A549 (cell line): ENCODE results near the gene LCN12. TPM values are rescaled to one million over a fixed set of nuclear protein-coding genes. Genes with fewer than 3 reads are reported as not detected.
A peak's percentile ranks its signal among the peaks of the same experiment; 100 is the strongest.

Experiments used
- ATAC-seq, 2 experiments: fragments of 200-7000 bp in 1 of 2; fragments of >200 bp in 1 of 2; cut with Nextera tagmentation in 1 of 2; cut with Tn5 transposase in 1 of 2; 3 replicates each; pipeline versions ENCODE4 v1.8.0 to v1.9.1; 2018 to 2020; ENCODE audit warnings: mild to moderate bottlenecking in 1 of 2, moderate library complexity in 1 of 2
- CTCF ChIA-PET: fragments of 300-600 bp; sonication (Branson Sonifier 250); formaldehyde crosslinking; extraction: SDS; loops from one replicate; lab custom pipeline; 2021; ENCODE audit warnings: antibody characterized with exemption, inconsistent platforms; lab: Yijun Ruan, JAX
- POLR2A ChIA-PET: fragments of 350-600 bp; formaldehyde crosslinking; extraction: SDS; loops from one replicate; lab custom pipeline; 2021; ENCODE audit warnings: antibody characterized with exemption, inconsistent platforms; lab: Yijun Ruan, JAX
- DNase-seq, 2 experiments: peaks; one replicate each; pipeline versions ENCODE4 v3.0.0 to v3.0.0-alpha.2; 2011 to 2016; ENCODE audit warnings: low read depth in 1 of 2, low spot score in 1 of 2
- FAIRE-seq: peaks from 2 replicates; lab custom pipeline; 2011; peaks lifted over from hg19 to GRCh38; lab: Jason Lieb, UNC
- H3K27ac ChIP-seq, 2 experiments: fragments of >200 bp; sonication (Bioruptor Twin); formaldehyde crosslinking; 3 replicates each; pipeline ENCODE4 v1.5.1; 2016 to 2017
- H3K4me1 ChIP-seq: fragments of >200 bp; sonication (Bioruptor Twin); formaldehyde crosslinking; 3 replicates; pipeline ENCODE4 v1.6.1; 2016
- H3K4me2 ChIP-seq: fragments of >200 bp; sonication (Bioruptor Twin); formaldehyde crosslinking; 3 replicates; pipeline ENCODE4 v1.6.1; 2016
- H3K4me3 ChIP-seq: fragments of >200 bp; sonication (Bioruptor Twin); formaldehyde crosslinking; 3 replicates; pipeline ENCODE4 v1.5.1; 2016
- H3K9me3 ChIP-seq: fragments of >200 bp; sonication (Bioruptor Twin); formaldehyde crosslinking; 3 replicates; pipeline ENCODE4 v1.6.1; 2016
- CHD4 ChIP-seq: fragments of 200-600 bp; sonication (generic); IDR thresholded peaks from 2 replicates; pipeline ENCODE4 v1.6.1; 2016; ENCODE audit warnings: antibody characterized with exemption, mild to moderate bottlenecking, borderline replicate concordance
- EHMT2 ChIP-seq: fragments of 200-600 bp; sonication (generic); IDR thresholded peaks from 2 replicates; pipeline ENCODE4 v1.6.1; 2016; ENCODE audit warnings: antibody characterized with exemption, low read depth, mild to moderate bottlenecking, moderate library complexity
- ELK1 ChIP-seq: fragments of 150-350 bp; IDR thresholded peaks from 2 replicates; pipeline ENCODE4 v1.6.1; 2014; ENCODE audit warnings: low read depth, mild to moderate bottlenecking, low read length
- EP300 ChIP-seq, 2 experiments: fragments of >200 bp; sonication (Bioruptor Twin); formaldehyde crosslinking; IDR thresholded peaks; 2 replicates in 1 of 2; 3 replicates in 1 of 2; pipeline ENCODE4 v1.6.1; 2016 to 2017
- ESRRA ChIP-seq: fragments of 150-350 bp; IDR thresholded peaks from 2 replicates; pipeline ENCODE4 v1.6.1; 2014; ENCODE audit warnings: mild to moderate bottlenecking, low read length, borderline replicate concordance
- HDAC2 ChIP-seq: fragments of 200-600 bp; sonication (generic); IDR thresholded peaks from 2 replicates; pipeline ENCODE4 v1.6.1; 2016
- HEYL ChIP-seq: fragments of 250-450 bp; sonication (Bioruptor Pico); IDR thresholded peaks from 2 replicates; pipeline ENCODE4 v1.8.0; 2021; ENCODE audit warnings: mild to moderate bottlenecking, moderate library complexity
- JUN ChIP-seq, 2 experiments: fragments of >200 bp; sonication (Bioruptor Twin); formaldehyde crosslinking; IDR thresholded peaks; 2 replicates in 1 of 2; 3 replicates in 1 of 2; pipeline ENCODE4 v1.6.1; 2016 to 2017
- JUNB ChIP-seq: fragments of >200 bp; sonication (Bioruptor Twin); formaldehyde crosslinking; IDR thresholded peaks from 2 replicates; pipeline ENCODE4 v1.6.1; 2016
- KDM5A ChIP-seq: fragments of 200-600 bp; sonication (generic); IDR thresholded peaks from 2 replicates; pipeline ENCODE4 v1.6.1; 2016; ENCODE audit warnings: antibody characterized with exemption, mild to moderate bottlenecking
- NFE2L2 ChIP-seq: fragments of 150-350 bp; conservative IDR thresholded peaks from 2 replicates; pipeline ENCODE4 v1.6.1; 2014; ENCODE audit warnings: low read length
- NPAS2 ChIP-seq: fragments of 250-450 bp; sonication (Bioruptor Pico); IDR thresholded peaks from 2 replicates; pipeline ENCODE4 v1.8.0; 2022; ENCODE audit warnings: mild to moderate bottlenecking, moderate library complexity, borderline replicate concordance
- RAD21 ChIP-seq, 2 experiments: fragments of >200 bp in 1 of 2; sonication (Bioruptor Twin) in 1 of 2; formaldehyde crosslinking in 1 of 2; IDR thresholded peaks in 1 of 2; conservative IDR thresholded peaks in 1 of 2; 2 replicates in 1 of 2; 3 replicates in 1 of 2; pipeline ENCODE4 v1.6.1; 2012 to 2018; ENCODE audit warnings: inconsistent platforms in 1 of 2
- RCOR1 ChIP-seq: fragments of 150-350 bp; IDR thresholded peaks from 2 replicates; pipeline ENCODE4 v1.6.1; 2014; ENCODE audit warnings: antibody characterized with exemption, low read length, low read depth
- SREBF2 ChIP-seq: fragments of 450-650 bp; IDR thresholded peaks from 2 replicates; pipeline ENCODE4 v1.6.1; 2014; ENCODE audit warnings: mild to moderate bottlenecking, moderate library complexity
- ZNF302 ChIP-seq: fragments of 250-450 bp; sonication (Bioruptor Pico); IDR thresholded peaks from 2 replicates; pipeline ENCODE4 v1.9.0; 2021; ENCODE audit warnings: inconsistent platforms, mild to moderate bottlenecking, moderate library complexity
- WGBS: methylation state at CpG from one replicate; pipeline ENCODE4 v1.1.6; 2017; ENCODE audit errors: missing lambda C conversion rate; 5-methylcytosine and 5-hydroxymethylcytosine counted together
- polyA plus RNA-seq, 4 experiments: library from polyadenylated mRNA; depleted of rRNA in 3 of 4; stranded (reverse); fragments of >200 nt; fragmentation: RNase III in 1 of 4; extraction: RNeasy Plus Mini Kit Qiagen cat#74134 plus additional on column Dnase treatment in 1 of 4; gene quantifications; 2 replicates in 3 of 4; 3 replicates in 1 of 4; pipeline ENCODE4 v1.2.3, GENCODE V29; 2011 to 2017
- TF ChIP-seq, protein P1 (sequence below): fragments of 200-600 bp; sonication (generic); IDR thresholded peaks from 2 replicates; pipeline ENCODE4 v1.6.1; 2016; ENCODE audit warnings: antibody characterized with exemption, mild to moderate bottlenecking, moderate library complexity

LCN12 gene
- polyA plus RNA-seq, 2 of the 4 experiments (the other 2 are of a cell fraction) = 0.74 to 3.0 TPM

- peak; percentile 2 to 4; a peak in 4 of 6 replicates for ATAC-seq
- H3K4me2 ChIP-seq = peak overlapping the region; percentile 92
- DNase-seq = no peak
- peak overlapping the region; percentile 60 for H3K4me3 ChIP-seq
- no peak for FAIRE-seq
- peak overlapping the region; percentile 94 to 98 for H3K27ac ChIP-seq
- H3K9me3 ChIP-seq = no peaks in the 10 kb centered on the region
- ChIA-PET POLR2A (interaction anchor here (1.0 to 1.4 kb wide), 2 partner anchors 7 to 41 kb away, joined by 3 to 4 read pairs; partner anchors contain the start of gene PAXX), CTCF (interaction anchor here (0.5 to 11.3 kb wide), 4 partner anchors 37 to 117 kb away, joined by 3 to 282 read pairs (median 4); partner anchors contain the start of genes ABCA2 and FUT7)
- WGBS = 58% methylated on average over 7 of the region's 9 CpGs
- TF ChIP-seq RCOR1 (no peak), KDM5A (no peak), HEYL (CRISPR knock-in tag) (no peak), RAD21 (conservative IDR thresholded peaks at IDR 0.05 in 1 of 2, IDR thresholded peaks at IDR 0.05 in 1 of 2) (no peak), HDAC2 (no peak), JUNB (no peak), EHMT2 (no peak), NPAS2 (CRISPR knock-in tag) (no peak), ZNF302 (CRISPR knock-in tag) (no peak), SREBF2 (no peak), JUN (IDR thresholded peaks at IDR 0.05) (no peak)
- H3K4me1 ChIP-seq = peaks cover 31% of the 10 kb centered on the region
These were observed 1.3 kb upstream of the LCN12 start for GRCh38 chr9:136950656-136951276.

DNA sequence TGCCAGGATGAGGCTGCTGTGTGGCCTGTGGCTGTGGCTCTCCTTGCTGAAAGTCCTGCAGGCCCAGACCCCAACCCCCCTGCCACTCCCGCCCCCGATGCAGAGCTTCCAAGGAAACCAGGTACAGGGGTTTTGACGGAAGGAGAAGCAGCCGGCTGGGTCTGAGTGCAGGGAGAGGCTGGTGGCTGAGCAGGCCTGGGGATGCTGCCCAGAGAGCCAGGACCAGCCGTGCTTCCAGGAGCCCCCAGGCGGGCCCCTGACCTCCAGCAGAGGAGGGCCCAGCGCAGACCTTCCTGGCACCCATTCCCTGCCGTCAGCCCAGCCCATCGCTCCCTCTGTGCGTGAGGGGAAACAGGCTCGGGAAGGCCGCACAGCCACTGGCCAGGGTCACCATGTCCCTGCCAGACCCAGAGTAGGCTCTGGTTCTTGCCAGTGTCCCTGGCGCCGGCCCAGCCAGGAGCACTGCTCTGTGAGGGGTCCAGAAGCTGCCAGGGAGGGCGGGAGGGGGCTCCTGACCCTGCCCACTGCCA lies 313 bp downstream of the LCN12 start:
- no peak overlapping the region for H3K4me2 ChIP-seq
- TF ChIP-seq ESRRA (no peak), EP300 (IDR thresholded peaks at IDR 0.05) (no peak), CHD4 (no peak), NFE2L2 (no peak)
- TF ChIP-seq, all 56 proteins: peak for 0
- Histone ChIP-seq H3K9me3 (no peaks in the 10 kb centered on the region), H3K27ac (0 out of 6 replicates have a peak overlapping the region, but pooled peaks of 1 of the 2 experiments have one; percentile 19), H3K4me3 (no peak overlapping the region), H3K4me1 (peaks cover 26% of the 10 kb centered on the region)
- ChIA-PET CTCF (interaction anchor here (0.5 to 11.3 kb wide), 5 partner anchors 21 to 179 kb away, joined by 3 to 282 read pairs (median 4); partner anchors contain the start of genes ABCA2 and FUT7), POLR2A (interaction anchor here (0.7 kb wide), 1 partner anchor 224 kb away, joined by 7 read pairs; no protein-coding TSS in a partner anchor)
- ATAC-seq (no peak), DNase-seq (no peak), FAIRE-seq (no peak)
- 66% methylated on average over 5 of the region's 15 CpGs for WGBS

GRCh38 chr9:136952876-136953770 lies 1.1 kb downstream of the LCN12 start:
- POLR2A ChIA-PET = interaction anchor here (0.7 kb wide), 1 partner anchor 225 kb away, joined by 7 read pairs; no protein-coding TSS in a partner anchor
- no peak overlapping the region for H3K4me2 ChIP-seq
- DNase-seq = no peak
- H3K4me3 ChIP-seq = no peak overlapping the region
- H3K4me1 ChIP-seq = peaks cover 19% of the 10 kb centered on the region
- TF ChIP-seq, protein P1, sequence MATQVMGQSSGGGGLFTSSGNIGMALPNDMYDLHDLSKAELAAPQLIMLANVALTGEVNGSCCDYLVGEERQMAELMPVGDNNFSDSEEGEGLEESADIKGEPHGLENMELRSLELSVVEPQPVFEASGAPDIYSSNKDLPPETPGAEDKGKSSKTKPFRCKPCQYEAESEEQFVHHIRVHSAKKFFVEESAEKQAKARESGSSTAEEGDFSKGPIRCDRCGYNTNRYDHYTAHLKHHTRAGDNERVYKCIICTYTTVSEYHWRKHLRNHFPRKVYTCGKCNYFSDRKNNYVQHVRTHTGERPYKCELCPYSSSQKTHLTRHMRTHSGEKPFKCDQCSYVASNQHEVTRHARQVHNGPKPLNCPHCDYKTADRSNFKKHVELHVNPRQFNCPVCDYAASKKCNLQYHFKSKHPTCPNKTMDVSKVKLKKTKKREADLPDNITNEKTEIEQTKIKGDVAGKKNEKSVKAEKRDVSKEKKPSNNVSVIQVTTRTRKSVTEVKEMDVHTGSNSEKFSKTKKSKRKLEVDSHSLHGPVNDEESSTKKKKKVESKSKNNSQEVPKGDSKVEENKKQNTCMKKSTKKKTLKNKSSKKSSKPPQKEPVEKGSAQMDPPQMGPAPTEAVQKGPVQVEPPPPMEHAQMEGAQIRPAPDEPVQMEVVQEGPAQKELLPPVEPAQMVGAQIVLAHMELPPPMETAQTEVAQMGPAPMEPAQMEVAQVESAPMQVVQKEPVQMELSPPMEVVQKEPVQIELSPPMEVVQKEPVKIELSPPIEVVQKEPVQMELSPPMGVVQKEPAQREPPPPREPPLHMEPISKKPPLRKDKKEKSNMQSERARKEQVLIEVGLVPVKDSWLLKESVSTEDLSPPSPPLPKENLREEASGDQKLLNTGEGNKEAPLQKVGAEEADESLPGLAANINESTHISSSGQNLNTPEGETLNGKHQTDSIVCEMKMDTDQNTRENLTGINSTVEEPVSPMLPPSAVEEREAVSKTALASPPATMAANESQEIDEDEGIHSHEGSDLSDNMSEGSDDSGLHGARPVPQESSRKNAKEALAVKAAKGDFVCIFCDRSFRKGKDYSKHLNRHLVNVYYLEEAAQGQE = no peak
- no peak for TF ChIP-seq ELK1
- TF ChIP-seq, all 56 proteins: peak for 0
- FAIRE-seq = no peak
- WGBS = 95% methylated on average over 26 of the region's 44 CpGs
- Histone ChIP-seq H3K27ac (0 out of 6 replicates have a peak overlapping the region, but pooled peaks of 1 of the 2 experiments have one; percentile 19), H3K9me3 (no peaks in the 10 kb centered on the region)
- CTCF ChIA-PET = interaction anchor here (0.5 to 11.3 kb wide), 6 partner anchors 9 to 178 kb away, joined by 3 to 282 read pairs (median 4); partner anchors contain the start of genes ABCA2, FBXW5 and FUT7
- no peak for ATAC-seq
